Left lung (tissue), 10 donors: ENCODE results near the gene RBPMS2. TPM values are rescaled to one million over a fixed set of nuclear protein-coding genes. Genes with fewer than 3 reads are reported as not detected.
A peak's percentile ranks its signal among the peaks of the same experiment; 100 is the strongest.

Experiments
- ATAC-seq: fragments of 200-7000 bp; cut with Tn5 transposase; one replicate; pipeline ENCODE4 v1.9.1; 2020; ENCODE audit warnings: moderate library complexity
- DNase-seq, 4 donors: peaks; one replicate each; pipeline ENCODE4 v3.0.0-alpha.2; 2013 to 2020
- H3K27ac ChIP-seq, 2 donors: fragments of 200-600 bp; sonication (generic) in 1 of 2; one replicate each; pipeline versions ENCODE4 v1.5.0 to v1.8.0; 2020 to 2021
- H3K27me3 ChIP-seq, 2 donors: fragments of 200-600 bp; sonication (generic) in 1 of 2; one replicate each; pipeline versions ENCODE4 v1.5.0 to v1.8.0; 2020 to 2021
- H3K36me3 ChIP-seq, 2 donors: fragments of 200-600 bp; sonication (generic) in 1 of 2; one replicate each; pipeline versions ENCODE4 v1.5.0 to v1.8.0; 2020 to 2021
- H3K4me1 ChIP-seq, 2 donors: fragments of 200-600 bp; one replicate each; pipeline ENCODE4 v1.8.0; 2021
- H3K4me3 ChIP-seq, 2 donors: fragments of 200-600 bp; sonication (generic) in 1 of 2; one replicate each; pipeline versions ENCODE4 v1.5.0 to v1.8.0; 2020 to 2021; ENCODE audit warnings: mild to moderate bottlenecking in 1 of 2
- H3K9me3 ChIP-seq, 2 donors: fragments of 200-600 bp; sonication (generic) in 1 of 2; one replicate each; pipeline versions ENCODE4 v1.5.0 to v1.8.0; 2020 to 2021
- CTCF ChIP-seq, 2 donors: fragments of 200-600 bp; sonication (generic) in 1 of 2; IDR thresholded peaks; one replicate each; pipeline versions ENCODE4 v1.5.0 to v1.8.0; 2021; ENCODE audit warnings: antibody characterized with exemption in 2 of 2
- intact Hi-C, 2 donors: fragments of 100-400 bp; cut with DNase I; formaldehyde crosslinking; loops; one replicate each; pipeline versions ENCODE4 v1.11.2 to v1.14.2; 2022
- polyA plus RNA-seq, 6 donors: library from polyadenylated mRNA; unstranded; fragments of 120-200 nt; gene quantifications; one replicate each; pipeline ENCODE4 v1.2.1, GENCODE V29; 2013; ENCODE audit not compliant: insufficient read length in 6 of 6
- total RNA-seq, 2 donors: library from RNA; stranded (reverse); fragmentation: NEBNext Ultra II Directional; extraction: Animal tissue kit (Norgen Biotek cat#: 25700); gene quantifications; one replicate each; pipeline ENCODE4 v1.2.1, GENCODE V29; 2021
- donor health status: DM: no; HTN: yes; CAD: no.
- donor health status: DM: no; HTN: no; CAD: no.

The RBPMS2 gene
- total and polyA plus RNA-seq, 8 donors, result 3.7 to 12.7 (median 6.8) TPM

GRCh38 chr15:64696481-64696880, 78.9 kb downstream of the RBPMS2 start:
- DNase-seq, result no peak
- no peaks in the 10 kb centered on the region for H3K27me3 ChIP-seq
- intact Hi-C loops, result no loop called here
- H3K36me3 ChIP-seq, result peaks cover 0 to 14% of the 10 kb centered on the region in 2 donors
- peaks cover 72 to 100% of the 10 kb centered on the region in 2 donors for H3K4me1 ChIP-seq
- H3K4me3 ChIP-seq, result no peak overlapping the region
- no peak for ATAC-seq
- peak overlapping the region in 1 of 2 donors; percentile 75 for H3K27ac ChIP-seq
- TF ChIP-seq CTCF (IDR thresholded peaks at IDR 0.05), result no peak
- H3K9me3 ChIP-seq, result no peaks in the 10 kb centered on the region

DNA sequence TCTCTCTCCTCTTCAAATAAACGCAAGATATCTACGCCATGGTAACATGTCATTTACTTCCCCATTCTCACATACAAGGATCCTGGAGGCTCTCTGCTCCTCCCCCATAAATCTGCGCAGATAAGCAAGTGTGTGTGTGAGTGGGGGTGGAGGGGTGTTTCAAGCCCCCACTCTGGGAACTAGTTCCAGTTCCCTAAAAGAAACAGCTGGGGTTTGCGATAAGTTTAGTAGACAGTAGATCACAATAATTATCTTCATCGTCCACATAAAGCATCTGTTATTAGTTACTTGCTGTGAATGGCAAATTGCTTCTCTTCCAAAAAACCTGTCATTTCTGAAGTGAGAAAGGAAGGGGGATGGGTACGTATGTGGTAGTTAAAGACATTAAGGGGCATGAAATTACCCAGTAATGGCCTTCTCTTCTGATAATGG, 79.8 kb downstream of the RBPMS2 start:
- Histone ChIP-seq H3K4me3 (no peak overlapping the region), H3K36me3 (peaks cover 0 to 23% of the 10 kb centered on the region in 2 donors), H3K9me3 (no peaks in the 10 kb centered on the region), H3K4me1 (peaks cover 65 to 100% of the 10 kb centered on the region in 2 donors), H3K27ac (peak overlapping the region; percentile 36 to 75), H3K27me3 (no peaks in the 10 kb centered on the region)
- peak; percentile 12 for ATAC-seq
- peak in 2 of 4 donors; percentile 44 to 76 for DNase-seq
- intact Hi-C loops, result no loop called here
- TF ChIP-seq CTCF (IDR thresholded peaks at IDR 0.05), result no peak

- Histone ChIP-seq H3K4me3 (no peak overlapping the region), H3K27me3 (no peaks in the 10 kb centered on the region), H3K27ac (peak overlapping the region; percentile 36 to 75), H3K4me1 (peaks cover 57 to 95% of the 10 kb centered on the region in 2 donors), H3K9me3 (no peaks in the 10 kb centered on the region), H3K36me3 (peaks cover 0 to 31% of the 10 kb centered on the region in 2 donors)
- no peak for TF ChIP-seq CTCF (IDR thresholded peaks at IDR 0.05)
- intact Hi-C loops, result no loop called here
- ATAC-seq (no peak), DNase-seq (no peak)
Observed at GRCh38 chr15:64694816-64695215, 80.6 kb downstream of the RBPMS2 start.

DNA sequence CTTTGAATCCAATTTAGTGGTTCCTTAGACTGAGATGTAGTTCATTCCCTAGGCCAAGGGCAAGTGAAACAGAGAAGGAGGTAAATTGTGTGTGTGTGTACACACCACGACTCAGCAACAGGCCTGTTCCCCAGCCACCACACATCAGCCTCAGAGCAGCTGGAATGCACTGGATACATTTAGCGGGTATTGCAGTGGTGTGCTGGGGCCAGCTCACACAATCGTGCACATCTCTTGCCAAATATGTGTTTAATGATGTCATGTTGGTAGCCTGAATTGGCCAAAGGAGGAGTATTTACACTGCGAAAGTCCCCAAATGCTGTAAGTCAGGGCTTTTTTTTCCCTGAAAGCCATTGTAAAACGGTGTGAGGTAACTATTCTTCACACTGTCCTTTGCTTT, 82.3 kb downstream of the RBPMS2 start:
- intact Hi-C loops, result no loop called here
- peaks cover 0 to 47% of the 10 kb centered on the region in 2 donors for H3K36me3 ChIP-seq
- ATAC-seq (peak; percentile 73), DNase-seq (peak in 2 of 4 donors; percentile 70 to 88)
- no peak overlapping the region for H3K4me3 ChIP-seq
- no peaks in the 10 kb centered on the region for H3K9me3 ChIP-seq
- H3K27ac ChIP-seq, result peak overlapping the region; percentile 65 to 90
- no peak for TF ChIP-seq CTCF (IDR thresholded peaks at IDR 0.05)
- peaks cover 40 to 78% of the 10 kb centered on the region in 2 donors for H3K4me1 ChIP-seq
- no peaks in the 10 kb centered on the region for H3K27me3 ChIP-seq

DNA sequence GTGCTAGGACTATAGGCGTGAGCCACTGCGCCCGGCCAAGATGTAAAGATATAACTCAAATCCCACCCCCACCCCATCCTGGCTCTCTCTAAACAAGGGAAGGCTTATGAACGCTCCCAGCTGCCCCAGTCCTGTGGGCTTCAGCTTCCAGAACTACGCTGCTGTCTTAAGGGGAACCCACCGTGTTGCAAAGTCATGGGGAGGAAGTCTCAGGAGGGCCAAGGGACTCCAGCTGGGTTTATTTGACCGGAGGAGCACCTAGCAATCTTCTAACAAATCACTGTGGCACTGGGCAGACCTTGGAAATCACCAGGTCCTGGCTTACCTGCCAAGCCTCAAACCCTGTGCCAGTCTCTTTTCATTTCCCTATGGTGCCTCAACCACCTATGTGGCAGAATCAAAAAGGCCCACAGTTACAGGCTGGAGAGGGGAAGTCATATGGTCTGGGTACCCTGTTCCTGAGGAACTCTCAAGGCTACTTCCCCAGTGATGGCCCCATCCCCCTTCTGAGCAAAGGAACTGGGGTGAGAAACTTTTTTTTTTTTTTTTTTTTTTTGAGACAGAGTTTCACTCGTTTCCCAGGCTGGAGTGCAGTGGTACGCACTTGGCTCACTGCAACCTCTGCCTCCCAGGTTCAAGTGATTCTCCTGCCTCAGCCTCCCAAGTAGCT, 83.4 kb downstream of the RBPMS2 start:
- ATAC-seq (peak; percentile 56), DNase-seq (peak in 1 of 4 donors; percentile 67)
- Histone ChIP-seq H3K27ac (peak overlapping the region; percentile 65 to 90), H3K4me1 (peaks cover 32 to 67% of the 10 kb centered on the region in 2 donors), H3K4me3 (no peak overlapping the region), H3K27me3 (no peaks in the 10 kb centered on the region), H3K9me3 (no peaks in the 10 kb centered on the region), H3K36me3 (peaks cover 0 to 58% of the 10 kb centered on the region in 2 donors)
- TF ChIP-seq CTCF (IDR thresholded peaks at IDR 0.05), result no peak
- intact Hi-C loops, result no loop called here
